ENCODE measurements around the gene COA5.

COA5 gene

GRCh38 chr2:98582523-98582922, 25.8 kb downstream of the COA5 start:
- no peak overlapping the region for H3K4me3 ChIP-seq (ENCODE audit: low read length)
- no peak for TF ChIP-seq CTCF (IDR thresholded peaks at IDR 0.05; ENCODE audit: insufficient read depth, low read depth, low read length, missing control alignments)
- DNase-seq (ENCODE audit: low read depth) = no peak

- DNase-seq (ENCODE audit: low read depth) = no peak
- no peak overlapping the region for H3K4me3 ChIP-seq (ENCODE audit: low read length)
These were observed 27.5 kb downstream of the COA5 start for GRCh38 chr2:98580656-98581284.

GRCh38 chr2:98579926-98580325, 28.4 kb downstream of the COA5 start:
- no peak overlapping the region for H3K4me3 ChIP-seq (ENCODE audit: low read length)
- TF ChIP-seq CTCF (IDR thresholded peaks at IDR 0.05; ENCODE audit: insufficient read depth, low read depth, low read length, missing control alignments) = no peak
- DNase-seq (ENCODE audit: low read depth) = no peak

More at GRCh38 chr2:98580656-98581284, 27.5 kb downstream of the COA5 start:
- TF ChIP-seq CTCF (IDR thresholded peaks at IDR 0.05; ENCODE audit: insufficient read depth, low read depth, low read length, missing control alignments) = no peak

- DNase-seq (ENCODE audit: low read depth) = no peak
- no peak for TF ChIP-seq CTCF (IDR thresholded peaks at IDR 0.05; ENCODE audit: insufficient read depth, low read depth, low read length, missing control alignments)
- H3K4me3 ChIP-seq (ENCODE audit: low read length) = no peak overlapping the region
These were observed 30.1 kb downstream of the COA5 start for GRCh38 chr2:98578231-98578630.

GRCh38 chr2:98577313-98577712, 31.0 kb downstream of the COA5 start:
- no peak for TF ChIP-seq CTCF (IDR thresholded peaks at IDR 0.05; ENCODE audit: insufficient read depth, low read depth, low read length, missing control alignments)
- DNase-seq (ENCODE audit: low read depth) = no peak

GRCh38 chr2:98576666-98577312, 31.5 kb downstream of the COA5 start:
- no peak overlapping the region for H3K4me3 ChIP-seq (ENCODE audit: low read length)
- TF ChIP-seq CTCF (IDR thresholded peaks at IDR 0.05; ENCODE audit: insufficient read depth, low read depth, low read length, missing control alignments) = no peak
- no peak for DNase-seq (ENCODE audit: low read depth)

More at GRCh38 chr2:98577313-98577712, 31.0 kb downstream of the COA5 start:
- no peak overlapping the region for H3K4me3 ChIP-seq (ENCODE audit: low read length)

GRCh38 chr2:98573426-98573825, 34.9 kb downstream of the COA5 start:
- no peak overlapping the region for H3K4me3 ChIP-seq (ENCODE audit: low read length)
- TF ChIP-seq CTCF (IDR thresholded peaks at IDR 0.05; ENCODE audit: insufficient read depth, low read depth, low read length, missing control alignments) = no peak
- no peak for DNase-seq (ENCODE audit: low read depth)
